Heart left ventricle (tissue), 13 donors: Measurements from ENCODE around the gene IGFBP5.

Experiments used
- CTCF ChIP-seq, 12 donors: fragments of 200-600 bp; sonication (generic) in 4 of 12; IDR thresholded peaks; one replicate each; pipeline versions ENCODE4 v1.5.0 to v1.8.0; 2018 to 2022; ENCODE audit warnings: antibody characterized with exemption in 12 of 12, mild to moderate bottlenecking in 5 of 12
- POLR2A ChIP-seq, 2 donors: fragments of 450-650 bp; IDR thresholded peaks; one replicate each; pipeline ENCODE4 v1.6.1; 2017; ENCODE audit warnings: antibody characterized with exemption in 2 of 2, mild to moderate bottlenecking in 2 of 2, moderate library complexity in 2 of 2
- donor health status: ischemic (EF 13 %, LVEDD 7.1; RV severe dilation, severe dysfunction).
- donor health status: DM: no; HTN: yes; CAD: no.
- donor health status: DM: no; HTN: no; CAD: no.
- donor health status: ischemic (EF 25% LVEDD 6.9; RV normal size, moderate dysfunction).
- donor health status: ischemic (EF 25% LVEDD 5.7; RV mildly dilated, moderate dysfunction).
- donor health status: ischemic (EF 35%, LVEDD 5.7; RV mildly dilated, moderate dysfunction).
- donor health status: nonischemic (EF 11% LVEDD 7.7; RV severe dilation, severe dysfunction).
- donor health status: DM: yes; HTN: yes; CAD: no.
- donor health status: PGD.
- donor health status: ischemic (EF 29% LVEDD 5.4; RV normal size, mild dysfunction).
- donor health status: nonischemic (EF 23%, LVEDD 6.1; RV moderate dilation, normal function).

- TF ChIP-seq CTCF (IDR thresholded peaks at IDR 0.05) (no peak), POLR2A (IDR thresholded peaks at IDR 0.05) (no peak)
These were observed 6.2 kb upstream of the IGFBP5 start for GRCh38 chr2:216701544-216701943.
